Thymus (tissue), 11 donors: Measurements from ENCODE around the gene PTDSS2. TPM values are rescaled to one million over a fixed set of nuclear protein-coding genes. Genes with fewer than 3 reads are reported as not detected.

Experiments
- DNase-seq, 9 donors: peaks; one replicate each; pipeline ENCODE4 v3.0.0-alpha.2; 2013; ENCODE audit warnings: low spot score in 9 of 9, low read depth in 6 of 9, missing footprints in 1 of 9
- H3K27ac ChIP-seq, 2 donors: one replicate each; pipeline ENCODE4 v1.5.1; 2013; ENCODE audit warnings: control low read depth in 1 of 2, low read depth in 1 of 2, low read length in 1 of 2, mild to moderate bottlenecking in 1 of 2, moderate library complexity in 1 of 2
- H3K27me3 ChIP-seq, 2 donors: one replicate each; pipeline ENCODE4 v1.5.1; 2013; ENCODE audit warnings: low read length in 1 of 2; ENCODE audit not compliant: control insufficient read depth in 2 of 2, insufficient read depth in 1 of 2
- H3K36me3 ChIP-seq, 2 donors: one replicate each; pipeline ENCODE4 v1.5.1; 2013; ENCODE audit warnings: low read length in 1 of 2, mild to moderate bottlenecking in 1 of 2, moderate library complexity in 1 of 2; ENCODE audit not compliant: control insufficient read depth in 2 of 2, insufficient read depth in 2 of 2
- H3K4me1 ChIP-seq, 2 donors: one replicate each; pipeline ENCODE4 v1.5.1; 2013; ENCODE audit warnings: low read length in 2 of 2; ENCODE audit not compliant: control insufficient read depth in 2 of 2, insufficient read depth in 2 of 2
- H3K4me3 ChIP-seq, 2 donors: one replicate each; pipeline ENCODE4 v1.5.1; 2013; ENCODE audit warnings: low read length in 2 of 2, control low read depth in 1 of 2, mild to moderate bottlenecking in 1 of 2
- H3K9me3 ChIP-seq, 2 donors: one replicate each; pipeline ENCODE4 v1.5.1; 2013; ENCODE audit warnings: low read length in 1 of 2, mild to moderate bottlenecking in 1 of 2; ENCODE audit not compliant: control insufficient read depth in 2 of 2, insufficient read depth in 1 of 2
- WGBS: extraction: QIAGEN DNeasy Blood & Tissue Kit; methylation state at CpG from one replicate; pipeline ENCODE4 v1.1.7; 2013; 5-methylcytosine and 5-hydroxymethylcytosine counted together
- polyA plus RNA-seq: library from polyadenylated mRNA; stranded (reverse); fragments of 200-250 nt; gene quantifications from one replicate; pipeline ENCODE4 v1.2.3, GENCODE V29; 2013
- total RNA-seq: library from RNA; stranded (reverse); fragments of 120-200 nt; gene quantifications from one replicate; pipeline ENCODE4 v1.2.4, GENCODE V29; 2013
- donor health status: healthy.

Gene PTDSS2
- total and polyA plus RNA-seq, 2 donors, result 12.1 to 24.1 TPM

DNA sequence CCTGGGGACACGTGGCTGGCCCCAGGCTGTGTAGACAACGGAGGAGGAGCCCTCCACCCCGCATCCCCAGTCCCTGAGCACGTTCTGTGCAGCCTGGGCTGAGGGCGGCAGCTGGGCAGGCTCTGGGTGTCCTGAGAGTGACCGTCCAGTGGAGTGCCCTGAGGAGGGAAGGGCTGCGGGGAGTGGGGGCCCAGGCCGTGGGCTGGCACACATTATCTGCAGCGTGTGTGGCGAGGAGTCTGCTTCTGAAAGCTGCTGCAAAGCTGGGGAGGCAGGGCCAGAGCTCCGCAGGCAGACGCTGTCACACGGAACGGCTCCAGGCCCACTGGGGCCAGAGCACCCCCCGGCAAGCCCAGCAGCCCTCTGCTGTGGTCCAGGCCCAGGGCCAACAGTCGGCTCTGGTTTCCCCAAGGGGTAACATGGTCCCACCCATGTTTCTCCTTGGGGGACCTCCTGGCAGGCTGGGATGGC lies 7.4 kb upstream of the PTDSS2 start:
- Histone ChIP-seq H3K27ac (peak overlapping the region in 1 of 2 donors; percentile 41), H3K36me3 (no peaks in the 10 kb centered on the region), H3K9me3 (no peaks in the 10 kb centered on the region), H3K4me3 (no peak overlapping the region), H3K27me3 (peaks cover 0 to 25% of the 10 kb centered on the region in 2 donors), H3K4me1 (peaks cover 6 to 15% of the 10 kb centered on the region in 2 donors)
- no peak for DNase-seq
- WGBS, result 92% methylated on average over 16 of the region's 16 CpGs

- H3K9me3 ChIP-seq, result peaks cover 0 to 7% of the 10 kb centered on the region in 2 donors
- H3K4me1 ChIP-seq, result peaks cover 8 to 24% of the 10 kb centered on the region in 2 donors
- DNase-seq, result no peak
- no peak overlapping the region for H3K27ac ChIP-seq
- H3K4me3 ChIP-seq, result no peak overlapping the region
- 89% methylated on average over 16 of the region's 16 CpGs for WGBS
- no peaks in the 10 kb centered on the region for H3K36me3 ChIP-seq
- H3K27me3 ChIP-seq, result peaks cover 0 to 25% of the 10 kb centered on the region in 2 donors
Measured at GRCh38 chr11:443542-444199, 6.4 kb upstream of the PTDSS2 start.

DNA sequence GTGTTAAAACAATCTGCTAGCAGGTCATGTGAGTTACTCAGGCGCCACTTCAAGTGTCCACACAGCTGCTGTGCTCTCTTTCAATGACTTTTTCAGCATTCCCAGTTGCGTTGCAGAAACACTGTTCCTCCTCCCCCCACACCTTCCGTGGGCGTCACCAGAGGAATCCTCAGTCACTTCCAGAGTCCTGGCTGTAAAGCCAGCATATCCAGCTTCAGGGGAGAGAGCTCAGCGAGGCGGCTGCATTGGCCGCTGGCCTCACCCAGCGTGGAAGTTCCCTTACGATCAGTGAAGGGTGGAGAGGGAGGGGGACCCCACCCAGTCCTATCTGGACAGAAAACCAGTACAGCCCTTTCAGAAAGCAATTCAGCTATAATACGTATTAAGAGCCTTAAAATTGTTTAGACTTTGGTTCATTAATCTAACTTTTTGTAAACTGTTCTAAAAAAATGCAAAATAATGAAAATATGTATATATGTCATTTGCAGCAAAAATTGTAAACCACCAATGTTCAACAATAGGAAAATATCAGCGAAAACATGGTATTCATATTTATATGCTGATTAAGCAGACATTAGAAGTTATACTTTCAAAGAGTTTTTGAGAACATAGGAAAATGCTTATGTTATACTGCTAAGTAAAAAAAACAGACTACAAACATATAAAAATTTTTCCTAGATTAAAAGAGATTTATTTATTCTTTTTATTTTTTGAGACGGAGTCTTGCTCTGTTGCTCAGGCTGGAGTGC lies 5.5 kb upstream of the PTDSS2 start:
- no peak overlapping the region for H3K4me3 ChIP-seq
- H3K27me3 ChIP-seq, result peaks cover 0 to 25% of the 10 kb centered on the region in 2 donors
- H3K36me3 ChIP-seq, result no peaks in the 10 kb centered on the region
- no peak for DNase-seq
- H3K9me3 ChIP-seq, result peaks cover 0 to 7% of the 10 kb centered on the region in 2 donors
- peaks cover 12 to 33% of the 10 kb centered on the region in 2 donors for H3K4me1 ChIP-seq
- 73% methylated on average over 12 of the region's 12 CpGs for WGBS
- no peak overlapping the region for H3K27ac ChIP-seq

DNA sequence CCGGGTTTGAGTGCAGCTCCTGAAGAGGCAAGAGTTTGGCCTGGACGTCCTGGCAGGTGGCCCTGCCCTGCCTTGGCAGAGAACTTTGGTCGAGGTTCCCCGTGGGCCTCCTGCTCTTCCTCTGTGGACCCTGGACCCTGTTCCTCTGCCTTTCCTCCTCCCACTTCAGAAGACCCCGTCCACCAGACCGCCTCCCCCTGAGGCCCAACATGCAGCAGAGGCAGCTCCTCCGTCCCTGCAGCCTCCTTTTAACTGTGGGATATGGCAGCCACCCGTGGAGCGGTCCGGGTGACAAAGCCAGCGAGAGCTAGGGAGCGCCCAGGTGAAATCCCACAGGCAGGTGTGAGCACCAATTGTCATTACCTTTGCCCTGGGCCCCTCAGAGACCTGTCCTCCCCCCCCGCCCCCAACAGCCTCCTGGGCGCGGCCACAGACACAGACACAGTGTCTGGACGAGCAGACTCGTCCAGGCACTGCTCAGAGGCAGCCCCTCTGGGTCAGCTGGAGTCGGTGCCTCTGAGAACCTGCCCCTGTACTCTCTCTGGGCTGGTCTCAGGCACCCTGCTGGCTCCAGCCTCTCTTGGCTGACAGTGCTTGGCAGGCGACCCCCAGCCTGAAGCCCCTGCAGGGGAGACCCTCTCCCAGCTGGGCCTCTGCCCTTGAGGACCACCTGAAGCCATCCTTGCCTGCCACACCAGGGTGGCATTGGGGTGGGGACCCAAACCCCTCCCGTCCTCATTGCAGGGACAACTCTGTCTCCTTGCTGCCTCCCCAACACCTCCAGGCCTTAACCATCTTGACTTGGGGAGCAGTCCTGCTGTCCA lies 4.1 kb upstream of the PTDSS2 start:
- no peak for DNase-seq
- Histone ChIP-seq H3K27me3 (peaks cover 0 to 22% of the 10 kb centered on the region in 2 donors), H3K4me3 (no peak overlapping the region), H3K9me3 (peaks cover 0 to 7% of the 10 kb centered on the region in 2 donors), H3K27ac (no peak overlapping the region), H3K4me1 (peaks cover 15 to 39% of the 10 kb centered on the region in 2 donors), H3K36me3 (no peaks in the 10 kb centered on the region)
- 93% methylated on average over 20 of the region's 20 CpGs for WGBS

GRCh38 chr11:446891-447290 lies 3.2 kb upstream of the PTDSS2 start:
- DNase-seq, result peak in 3 of 9 donors; percentile 19 to 64 (median 41)
- H3K27ac ChIP-seq, result peak overlapping the region in 1 of 2 donors; percentile 45

DNA sequence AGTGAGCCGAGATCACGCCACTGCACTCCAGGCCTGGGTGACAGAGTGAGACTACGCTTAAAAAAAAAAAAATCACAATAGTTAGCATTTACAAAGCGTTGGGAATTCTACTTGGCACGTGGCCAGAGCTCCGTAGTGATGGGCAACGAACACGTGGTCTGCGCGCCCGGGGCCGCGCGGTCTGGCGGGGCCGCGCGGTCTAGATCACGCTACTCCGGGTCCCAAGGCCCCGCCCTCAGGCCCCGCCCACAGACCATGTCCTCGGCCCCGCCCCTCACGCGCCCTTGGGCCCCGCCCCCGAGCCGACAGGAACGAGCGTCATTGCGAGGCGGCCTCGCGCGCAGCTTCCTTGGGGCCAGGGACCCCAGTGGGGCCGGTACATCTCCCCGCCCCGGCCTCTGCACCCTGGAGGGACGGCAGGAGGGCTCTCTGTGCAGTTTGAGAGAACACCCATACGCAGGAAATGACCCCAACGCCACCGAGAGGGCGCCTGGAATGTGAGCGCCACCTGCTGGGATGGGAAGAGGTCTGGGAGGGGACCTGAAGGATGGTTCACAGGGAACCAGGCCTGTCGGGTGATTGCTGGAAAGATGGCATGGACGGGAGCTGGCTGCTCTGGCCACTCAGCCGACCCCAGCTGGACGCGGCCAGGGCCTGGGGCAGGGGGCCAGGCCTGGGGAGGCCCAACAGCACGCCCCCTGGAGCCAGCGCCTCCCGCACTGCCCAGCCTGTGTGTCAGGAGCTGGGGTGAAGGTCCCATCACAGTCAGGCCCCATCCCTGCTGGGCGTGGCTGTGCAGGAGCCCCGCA lies 2.0 kb upstream of the PTDSS2 start:
- peaks cover 9 to 38% of the 10 kb centered on the region in 2 donors for H3K4me1 ChIP-seq
- peak; percentile 69 to 93 (median 83) for DNase-seq
- H3K9me3 ChIP-seq, result peaks cover 0 to 12% of the 10 kb centered on the region in 2 donors
- peaks cover 0 to 9% of the 10 kb centered on the region in 2 donors for H3K27me3 ChIP-seq
- H3K27ac ChIP-seq, result peak overlapping the region; percentile 95 to 96
- H3K36me3 ChIP-seq, result peaks cover 7 to 13% of the 10 kb centered on the region in 2 donors
- 8% methylated on average over 55 of the region's 55 CpGs for WGBS
- peak overlapping the region; percentile 68 to 81 for H3K4me3 ChIP-seq

More at GRCh38 chr11:446891-447290, 3.2 kb upstream of the PTDSS2 start:
- Histone ChIP-seq H3K4me1 (peaks cover 10 to 41% of the 10 kb centered on the region in 2 donors), H3K27me3 (peaks cover 0 to 15% of the 10 kb centered on the region in 2 donors), H3K9me3 (peaks cover 0 to 12% of the 10 kb centered on the region in 2 donors), H3K36me3 (peaks cover 0 to 1% of the 10 kb centered on the region in 2 donors), H3K4me3 (no peak overlapping the region)
- 80% methylated on average over 7 of the region's 7 CpGs for WGBS

DNA sequence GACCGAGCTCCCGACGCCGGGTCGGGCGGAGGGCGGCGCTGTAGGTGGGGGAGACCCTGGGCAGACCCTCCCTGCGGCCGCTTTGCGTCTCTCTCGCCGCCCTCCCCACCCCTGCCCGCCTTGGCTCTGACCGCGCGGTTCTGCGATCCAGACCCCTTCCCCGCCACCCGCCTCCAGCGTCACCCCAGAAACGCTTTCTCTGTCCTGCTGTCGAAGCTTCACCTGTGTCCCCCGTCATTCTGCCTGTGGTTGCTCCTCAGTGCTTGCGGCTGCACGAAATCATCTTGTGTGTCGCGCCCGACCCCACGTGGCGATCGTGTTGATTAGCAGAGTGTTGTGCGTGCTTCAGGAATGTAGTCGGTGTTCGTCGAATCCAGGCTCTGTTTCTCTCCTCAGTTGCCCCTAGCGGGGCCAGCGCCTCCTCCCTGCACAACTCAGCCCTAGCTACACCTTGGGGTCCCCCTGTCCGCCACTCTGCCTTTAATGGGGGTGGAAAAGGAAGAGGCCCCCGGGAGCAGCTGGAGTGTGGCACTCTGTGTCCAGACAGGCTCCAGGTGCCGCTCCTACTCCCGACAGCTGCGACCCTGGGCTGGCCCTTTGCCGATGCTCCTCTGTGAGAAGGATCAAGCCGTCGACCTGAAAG lies 851 bp downstream of the PTDSS2 start:
- peaks cover 18 to 30% of the 10 kb centered on the region in 2 donors for H3K36me3 ChIP-seq
- peaks cover 0 to 12% of the 10 kb centered on the region in 2 donors for H3K9me3 ChIP-seq
- peaks cover 0 to 2% of the 10 kb centered on the region in 2 donors for H3K27me3 ChIP-seq
- DNase-seq, result peak; percentile 48 to 89 (median 65)
- peak overlapping the region; percentile 73 to 96 for H3K4me3 ChIP-seq
- H3K4me1 ChIP-seq, result peaks cover 9 to 42% of the 10 kb centered on the region in 2 donors
- H3K27ac ChIP-seq, result no peak overlapping the region
- WGBS, result 10% methylated on average over 46 of the region's 46 CpGs

- peaks cover 18 to 30% of the 10 kb centered on the region in 2 donors for H3K36me3 ChIP-seq
- H3K27ac ChIP-seq, result no peak overlapping the region
- peaks cover 0 to 2% of the 10 kb centered on the region in 2 donors for H3K27me3 ChIP-seq
- DNase-seq, result no peak
- no peak overlapping the region for H3K4me3 ChIP-seq
- peaks cover 0 to 12% of the 10 kb centered on the region in 2 donors for H3K9me3 ChIP-seq
- 97% methylated on average over 14 of the region's 14 CpGs for WGBS
- H3K4me1 ChIP-seq, result peaks cover 13 to 49% of the 10 kb centered on the region in 2 donors
Measured at GRCh38 chr11:451738-452137, 1.7 kb downstream of the PTDSS2 start.
